NCI-H2171 treated with DMSO at 0.1 percent for 48 hours (cell line): ENCODE results near the gene GALNT1.
"Not testable (repeated sequence)": the region's sequence is repeated elsewhere in the genome, so short reads cannot be mapped to it uniquely, and the experiment has no call there.

ENCODE experiments used
- DNase-seq: peaks from one replicate; lab custom pipeline; 2025; lab: John Stamatoyannopoulos, UW

The GALNT1 gene

GRCh38 chr18:35581546-35581897 is at the start of gene GALNT1:
Gene GALNT1 (plus strand): TSS chr18:35581740. CDS start chr18:35654663, 72,923 bp downstream.
- no peak for DNase-seq

GRCh38 chr18:35533916-35534405 is 47.6 kb upstream of the GALNT1 start:
- no peak for DNase-seq

- no peak for DNase-seq
Measured at GRCh38 chr18:35535297-35535696, 46.2 kb upstream of the GALNT1 start.

GRCh38 chr18:35542356-35542755 is 39.2 kb upstream of the GALNT1 start:
- DNase-seq: no peak

- DNase-seq: no peak
Measured at GRCh38 chr18:35547008-35547605, 34.4 kb upstream of the GALNT1 start.

- DNase-seq: no peak
Measured at GRCh38 chr18:35549564-35549963, 32.0 kb upstream of the GALNT1 start.

GRCh38 chr18:35553300-35553699 is 28.2 kb upstream of the GALNT1 start:
- DNase-seq: no peak

- DNase-seq: not testable (repeated sequence)
Measured at GRCh38 chr18:35555538-35555937, 26.0 kb upstream of the GALNT1 start.

- DNase-seq: no peak
Measured at GRCh38 chr18:35559867-35560266, 21.7 kb upstream of the GALNT1 start.

GRCh38 chr18:35564795-35565453 is 16.6 kb upstream of the GALNT1 start:
- DNase-seq: no peak

- DNase-seq: no peak
Measured at GRCh38 chr18:35566019-35566418, 15.5 kb upstream of the GALNT1 start.

GRCh38 chr18:35570182-35570581 is 11.4 kb upstream of the GALNT1 start:
- no peak for DNase-seq

- DNase-seq: no peak
Measured at GRCh38 chr18:35571138-35571537, 10.4 kb upstream of the GALNT1 start.

- no peak for DNase-seq
Measured at GRCh38 chr18:35572644-35573043, 8.9 kb upstream of the GALNT1 start.

GRCh38 chr18:35573531-35573930 is 8.0 kb upstream of the GALNT1 start:
- DNase-seq: no peak

GRCh38 chr18:35576240-35576845 is 5.2 kb upstream of the GALNT1 start:
- DNase-seq: not testable (repeated sequence)

GRCh38 chr18:35577045-35577848 is 4.3 kb upstream of the GALNT1 start:
- DNase-seq: no peak

GRCh38 chr18:35578481-35578880 is 3.1 kb upstream of the GALNT1 start:
- no peak for DNase-seq

- DNase-seq: no peak
Measured at GRCh38 chr18:35578936-35579335, 2.6 kb upstream of the GALNT1 start.

- DNase-seq: peak; percentile 68
Measured at GRCh38 chr18:35580701-35581539, 620 bp upstream of the GALNT1 start.

- peak; percentile 16 for DNase-seq
Measured at GRCh38 chr18:35581898-35582641, 530 bp downstream of the GALNT1 start.
